Liver (tissue), 9 donors: Measurements from ENCODE around the gene TGM4. TPM values are rescaled to one million over a fixed set of nuclear protein-coding genes. Genes with fewer than 3 reads are reported as not detected.

Experiments used
- DNase-seq: peaks from one replicate; pipeline ENCODE4 v3.0.0-alpha.2; 2017; ENCODE audit warnings: low spot score
- H3K27ac ChIP-seq, 2 donors: one replicate each; pipeline ENCODE4 v1.7.0; 2013; ENCODE audit warnings: inconsistent platforms in 2 of 2, low read length in 2 of 2, control low read depth in 1 of 2, low read depth in 1 of 2, mild to moderate bottlenecking in 1 of 2
- H3K27me3 ChIP-seq, 4 donors: one replicate each; pipeline versions ENCODE4 v1.6.1 to v1.7.0; 2013; ENCODE audit warnings: low read length in 3 of 4, inconsistent platforms in 1 of 4, mild to moderate bottlenecking in 1 of 4, moderate library complexity in 1 of 4; ENCODE audit not compliant: control insufficient read depth in 4 of 4, insufficient read depth in 4 of 4
- H3K36me3 ChIP-seq, 4 donors: one replicate each; pipeline versions ENCODE4 v1.6.1 to v1.7.0; 2013; ENCODE audit warnings: low read length in 3 of 4, mild to moderate bottlenecking in 3 of 4, low read depth in 1 of 4, moderate library complexity in 1 of 4; ENCODE audit not compliant: control insufficient read depth in 4 of 4, insufficient read depth in 3 of 4
- H3K4me1 ChIP-seq, 4 donors: one replicate each; pipeline versions ENCODE4 v1.6.1 to v1.7.0; 2013; ENCODE audit warnings: low read length in 3 of 4, mild to moderate bottlenecking in 3 of 4, moderate library complexity in 1 of 4; ENCODE audit not compliant: control insufficient read depth in 4 of 4, insufficient read depth in 4 of 4
- H3K4me3 ChIP-seq, 3 donors: one replicate each; pipeline versions ENCODE4 v1.6.1 to v1.7.0; 2013; ENCODE audit warnings: low read length in 3 of 3, control low read depth in 1 of 3, low read depth in 1 of 3, mild to moderate bottlenecking in 1 of 3
- H3K9ac ChIP-seq, 2 donors: one replicate each; pipeline ENCODE4 v1.7.0; 2013; ENCODE audit warnings: low read length in 2 of 2, mild to moderate bottlenecking in 2 of 2, moderate library complexity in 2 of 2, control low read depth in 1 of 2, low read depth in 1 of 2
- H3K9me3 ChIP-seq, 4 donors: one replicate each; pipeline versions ENCODE4 v1.6.1 to v1.7.0; 2013; ENCODE audit warnings: low read length in 3 of 4; ENCODE audit not compliant: control insufficient read depth in 4 of 4
- EGR1 ChIP-seq, 2 donors: IDR thresholded peaks; 2 replicates each; pipeline ENCODE4 v1.6.1; 2016 to 2018; ENCODE audit warnings: antibody characterized with exemption in 2 of 2, low read depth in 2 of 2
- FOXA1 ChIP-seq: IDR thresholded peaks from 2 replicates; pipeline ENCODE4 v1.6.1; 2016; ENCODE audit warnings: antibody characterized with exemption
- GABPA ChIP-seq, 2 donors: IDR thresholded peaks in 1 of 2; conservative IDR thresholded peaks in 1 of 2; 2 replicates each; pipeline ENCODE4 v1.6.1; 2016; ENCODE audit warnings: antibody characterized with exemption in 2 of 2, mild to moderate bottlenecking in 1 of 2, moderate library complexity in 1 of 2
- HNF4A ChIP-seq, 2 donors: conservative IDR thresholded peaks; 2 replicates each; pipeline ENCODE4 v1.6.1; 2016; ENCODE audit warnings: antibody characterized with exemption in 2 of 2, mild to moderate bottlenecking in 2 of 2
- HNF4G ChIP-seq: IDR thresholded peaks from 2 replicates; pipeline ENCODE4 v1.6.1; 2016; ENCODE audit warnings: antibody characterized with exemption
- JUND ChIP-seq, 2 donors: IDR thresholded peaks; 2 replicates each; pipeline ENCODE4 v1.6.1; 2016; ENCODE audit warnings: antibody characterized with exemption in 2 of 2
- SP1 ChIP-seq: IDR thresholded peaks from 2 replicates; pipeline ENCODE4 v1.6.1; 2018; ENCODE audit warnings: antibody characterized with exemption, mild to moderate bottlenecking
- TAF1 ChIP-seq: conservative IDR thresholded peaks from 2 replicates; pipeline ENCODE4 v1.6.1; 2016; ENCODE audit warnings: antibody characterized with exemption, mild to moderate bottlenecking
- YY1 ChIP-seq: IDR thresholded peaks from 2 replicates; pipeline ENCODE4 v1.6.1; 2016; ENCODE audit warnings: antibody characterized with exemption, mild to moderate bottlenecking
- WGBS: extraction: QIAGEN DNeasy Blood & Tissue Kit; methylation state at CpG from one replicate; pipeline ENCODE4 v1.1.7; 2013; 5-methylcytosine and 5-hydroxymethylcytosine counted together
- polyA plus RNA-seq, 2 donors: library from polyadenylated mRNA; stranded (reverse) in 1 of 2; unstranded in 1 of 2; fragments of 200-250 nt in 1 of 2; fragments of >200 nt in 1 of 2; fragmentation: Nextera tagmentation in 1 of 2; extraction: Ambion mirVana in 1 of 2; gene quantifications; one replicate each; pipeline versions ENCODE4 v1.2.1 to v1.2.3, GENCODE V29; 2013 to 2015
- total RNA-seq, 2 donors: library from RNA; depleted of rRNA; stranded (reverse); fragments of >200 nt; gene quantifications; one replicate each; pipeline ENCODE4 v1.2.3, GENCODE V29; 2014
- TF ChIP-seq, protein P1 (sequence below): IDR thresholded peaks from 2 replicates; pipeline ENCODE4 v1.6.1; 2016; ENCODE audit warnings: antibody characterized with exemption
- TF ChIP-seq, protein P2 (sequence below): IDR thresholded peaks from 2 replicates; pipeline ENCODE4 v1.6.1; 2016; ENCODE audit warnings: antibody characterized with exemption, mild to moderate bottlenecking
- TF ChIP-seq, protein P3 (sequence below): fragments of 150-350 bp; IDR thresholded peaks from 2 replicates; pipeline ENCODE4 v1.5.1; 2017; ENCODE audit warnings: improper control_type of control experiment, low read depth, low read length; ENCODE audit not compliant: missing input control
- TF ChIP-seq, protein P4 (sequence below): IDR thresholded peaks from 2 replicates; pipeline ENCODE4 v1.6.1; 2016; ENCODE audit warnings: antibody characterized with exemption
- TF ChIP-seq, protein P5 (sequence below): IDR thresholded peaks from 2 replicates; pipeline ENCODE4 v1.6.1; 2016; ENCODE audit warnings: antibody characterized with exemption
- donor health status: healthy.
- donor health status: healthy.
- donor health status: healthy.
- donor health status: healthy.
- donor health status: healthy.

TGM4 gene
- total and polyA plus RNA-seq, 4 donors, result not detected

DNA sequence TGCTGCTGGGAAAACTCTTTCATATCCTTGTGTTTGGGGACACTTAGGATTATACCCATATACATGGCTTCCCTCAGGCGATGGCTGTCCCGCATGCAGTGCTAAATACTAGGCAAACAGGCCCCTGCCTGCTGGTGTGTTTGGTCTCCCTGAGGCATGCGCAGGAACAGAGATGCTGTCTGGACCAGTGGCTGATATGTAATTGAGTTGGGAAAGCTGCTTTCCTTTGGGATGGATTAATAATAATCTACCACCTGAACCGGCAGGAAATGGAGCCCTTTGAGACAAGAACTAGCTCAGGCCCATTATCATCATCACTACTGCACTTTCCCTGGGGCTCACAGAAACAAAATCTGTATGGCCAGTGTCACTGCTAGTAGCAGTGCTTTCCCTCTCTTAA is 83.6 kb downstream of the TGM4 start:
- no peaks in the 10 kb centered on the region for H3K4me1 ChIP-seq
- no peaks in the 10 kb centered on the region for H3K27me3 ChIP-seq
- no peak for DNase-seq
- H3K36me3 ChIP-seq, result peaks cover 0 to 20% (median 9%) of the 10 kb centered on the region in 4 donors
- H3K4me3 ChIP-seq, result no peak overlapping the region
- WGBS, result 95% methylated on average over 4 of the region's 4 CpGs
- TF ChIP-seq EGR1 (IDR thresholded peaks at IDR 0.05; ENCODE audit: low read depth in 2 of 2), result no peak
- H3K9ac ChIP-seq, result no peak overlapping the region
- H3K9me3 ChIP-seq, result no peaks in the 10 kb centered on the region
- no peak overlapping the region for H3K27ac ChIP-seq

DNA sequence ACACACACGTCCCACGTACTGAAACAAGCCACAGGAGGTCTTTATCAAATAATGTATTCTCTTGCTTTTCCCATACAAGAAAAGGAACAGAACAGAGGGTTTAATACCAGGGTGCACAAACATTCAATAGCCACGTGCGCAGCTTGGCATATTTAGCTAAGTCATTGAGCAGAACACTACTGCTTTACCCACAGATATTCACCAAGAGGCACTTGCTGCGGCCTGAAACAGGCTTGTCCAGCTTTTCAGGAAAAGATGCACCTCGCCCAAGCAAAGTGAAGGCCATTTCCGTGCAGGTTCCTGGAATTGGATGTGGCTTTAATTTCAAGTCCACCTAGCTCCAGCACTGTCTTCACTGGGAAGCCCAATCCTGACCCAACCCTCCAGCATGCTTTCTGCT is 84.0 kb downstream of the TGM4 start:
- DNase-seq, result no peak
- H3K27me3 ChIP-seq, result no peaks in the 10 kb centered on the region
- peaks cover 0 to 20% (median 9%) of the 10 kb centered on the region in 4 donors for H3K36me3 ChIP-seq
- WGBS, result 92% methylated on average over 7 of the region's 7 CpGs
- no peak overlapping the region for H3K27ac ChIP-seq
- H3K4me1 ChIP-seq, result no peaks in the 10 kb centered on the region
- no peak for TF ChIP-seq YY1
- TF ChIP-seq, protein P1, sequence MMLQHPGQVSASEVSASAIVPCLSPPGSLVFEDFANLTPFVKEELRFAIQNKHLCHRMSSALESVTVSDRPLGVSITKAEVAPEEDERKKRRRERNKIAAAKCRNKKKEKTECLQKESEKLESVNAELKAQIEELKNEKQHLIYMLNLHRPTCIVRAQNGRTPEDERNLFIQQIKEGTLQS, result no peak
- TF ChIP-seq, protein P2, sequence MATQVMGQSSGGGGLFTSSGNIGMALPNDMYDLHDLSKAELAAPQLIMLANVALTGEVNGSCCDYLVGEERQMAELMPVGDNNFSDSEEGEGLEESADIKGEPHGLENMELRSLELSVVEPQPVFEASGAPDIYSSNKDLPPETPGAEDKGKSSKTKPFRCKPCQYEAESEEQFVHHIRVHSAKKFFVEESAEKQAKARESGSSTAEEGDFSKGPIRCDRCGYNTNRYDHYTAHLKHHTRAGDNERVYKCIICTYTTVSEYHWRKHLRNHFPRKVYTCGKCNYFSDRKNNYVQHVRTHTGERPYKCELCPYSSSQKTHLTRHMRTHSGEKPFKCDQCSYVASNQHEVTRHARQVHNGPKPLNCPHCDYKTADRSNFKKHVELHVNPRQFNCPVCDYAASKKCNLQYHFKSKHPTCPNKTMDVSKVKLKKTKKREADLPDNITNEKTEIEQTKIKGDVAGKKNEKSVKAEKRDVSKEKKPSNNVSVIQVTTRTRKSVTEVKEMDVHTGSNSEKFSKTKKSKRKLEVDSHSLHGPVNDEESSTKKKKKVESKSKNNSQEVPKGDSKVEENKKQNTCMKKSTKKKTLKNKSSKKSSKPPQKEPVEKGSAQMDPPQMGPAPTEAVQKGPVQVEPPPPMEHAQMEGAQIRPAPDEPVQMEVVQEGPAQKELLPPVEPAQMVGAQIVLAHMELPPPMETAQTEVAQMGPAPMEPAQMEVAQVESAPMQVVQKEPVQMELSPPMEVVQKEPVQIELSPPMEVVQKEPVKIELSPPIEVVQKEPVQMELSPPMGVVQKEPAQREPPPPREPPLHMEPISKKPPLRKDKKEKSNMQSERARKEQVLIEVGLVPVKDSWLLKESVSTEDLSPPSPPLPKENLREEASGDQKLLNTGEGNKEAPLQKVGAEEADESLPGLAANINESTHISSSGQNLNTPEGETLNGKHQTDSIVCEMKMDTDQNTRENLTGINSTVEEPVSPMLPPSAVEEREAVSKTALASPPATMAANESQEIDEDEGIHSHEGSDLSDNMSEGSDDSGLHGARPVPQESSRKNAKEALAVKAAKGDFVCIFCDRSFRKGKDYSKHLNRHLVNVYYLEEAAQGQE, result no peak
- no peak for TF ChIP-seq HNF4G
- no peak for TF ChIP-seq JUND (IDR thresholded peaks at IDR 0.05)
- no peak for TF ChIP-seq EGR1 (IDR thresholded peaks at IDR 0.05; ENCODE audit: low read depth in 2 of 2)
- TF ChIP-seq, protein P3, sequence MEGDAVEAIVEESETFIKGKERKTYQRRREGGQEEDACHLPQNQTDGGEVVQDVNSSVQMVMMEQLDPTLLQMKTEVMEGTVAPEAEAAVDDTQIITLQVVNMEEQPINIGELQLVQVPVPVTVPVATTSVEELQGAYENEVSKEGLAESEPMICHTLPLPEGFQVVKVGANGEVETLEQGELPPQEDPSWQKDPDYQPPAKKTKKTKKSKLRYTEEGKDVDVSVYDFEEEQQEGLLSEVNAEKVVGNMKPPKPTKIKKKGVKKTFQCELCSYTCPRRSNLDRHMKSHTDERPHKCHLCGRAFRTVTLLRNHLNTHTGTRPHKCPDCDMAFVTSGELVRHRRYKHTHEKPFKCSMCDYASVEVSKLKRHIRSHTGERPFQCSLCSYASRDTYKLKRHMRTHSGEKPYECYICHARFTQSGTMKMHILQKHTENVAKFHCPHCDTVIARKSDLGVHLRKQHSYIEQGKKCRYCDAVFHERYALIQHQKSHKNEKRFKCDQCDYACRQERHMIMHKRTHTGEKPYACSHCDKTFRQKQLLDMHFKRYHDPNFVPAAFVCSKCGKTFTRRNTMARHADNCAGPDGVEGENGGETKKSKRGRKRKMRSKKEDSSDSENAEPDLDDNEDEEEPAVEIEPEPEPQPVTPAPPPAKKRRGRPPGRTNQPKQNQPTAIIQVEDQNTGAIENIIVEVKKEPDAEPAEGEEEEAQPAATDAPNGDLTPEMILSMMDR, result no peak
- TF ChIP-seq GABPA (IDR thresholded peaks at IDR 0.05 in 1 of 2, conservative IDR thresholded peaks at IDR 0.05 in 1 of 2), result no peak
- TF ChIP-seq TAF1, result no peak
- TF ChIP-seq, protein P4, sequence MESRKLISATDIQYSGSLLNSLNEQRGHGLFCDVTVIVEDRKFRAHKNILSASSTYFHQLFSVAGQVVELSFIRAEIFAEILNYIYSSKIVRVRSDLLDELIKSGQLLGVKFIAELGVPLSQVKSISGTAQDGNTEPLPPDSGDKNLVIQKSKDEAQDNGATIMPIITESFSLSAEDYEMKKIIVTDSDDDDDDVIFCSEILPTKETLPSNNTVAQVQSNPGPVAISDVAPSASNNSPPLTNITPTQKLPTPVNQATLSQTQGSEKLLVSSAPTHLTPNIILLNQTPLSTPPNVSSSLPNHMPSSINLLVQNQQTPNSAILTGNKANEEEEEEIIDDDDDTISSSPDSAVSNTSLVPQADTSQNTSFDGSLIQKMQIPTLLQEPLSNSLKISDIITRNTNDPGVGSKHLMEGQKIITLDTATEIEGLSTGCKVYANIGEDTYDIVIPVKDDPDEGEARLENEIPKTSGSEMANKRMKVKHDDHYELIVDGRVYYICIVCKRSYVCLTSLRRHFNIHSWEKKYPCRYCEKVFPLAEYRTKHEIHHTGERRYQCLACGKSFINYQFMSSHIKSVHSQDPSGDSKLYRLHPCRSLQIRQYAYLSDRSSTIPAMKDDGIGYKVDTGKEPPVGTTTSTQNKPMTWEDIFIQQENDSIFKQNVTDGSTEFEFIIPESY, result no peak
- no peak for TF ChIP-seq HNF4A (conservative IDR thresholded peaks at IDR 0.05)
- TF ChIP-seq SP1, result no peak
- TF ChIP-seq, protein P5, sequence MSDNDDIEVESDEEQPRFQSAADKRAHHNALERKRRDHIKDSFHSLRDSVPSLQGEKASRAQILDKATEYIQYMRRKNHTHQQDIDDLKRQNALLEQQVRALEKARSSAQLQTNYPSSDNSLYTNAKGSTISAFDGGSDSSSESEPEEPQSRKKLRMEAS, result no peak
- no peak for TF ChIP-seq FOXA1
- no peak overlapping the region for H3K4me3 ChIP-seq
- no peak overlapping the region for H3K9ac ChIP-seq
- H3K9me3 ChIP-seq, result no peaks in the 10 kb centered on the region
